NCI-H1417 (cell line): ENCODE results near the gene MCEMP1.
"Not testable (repeated sequence)": the region's sequence is repeated elsewhere in the genome, so short reads cannot be mapped to it uniquely, and the experiment has no call there.

Experiments used
- DNase-seq, 3 experiments: peaks; one replicate each; lab custom pipeline; 2025; lab: John Stamatoyannopoulos, UW

The MCEMP1 gene

DNA sequence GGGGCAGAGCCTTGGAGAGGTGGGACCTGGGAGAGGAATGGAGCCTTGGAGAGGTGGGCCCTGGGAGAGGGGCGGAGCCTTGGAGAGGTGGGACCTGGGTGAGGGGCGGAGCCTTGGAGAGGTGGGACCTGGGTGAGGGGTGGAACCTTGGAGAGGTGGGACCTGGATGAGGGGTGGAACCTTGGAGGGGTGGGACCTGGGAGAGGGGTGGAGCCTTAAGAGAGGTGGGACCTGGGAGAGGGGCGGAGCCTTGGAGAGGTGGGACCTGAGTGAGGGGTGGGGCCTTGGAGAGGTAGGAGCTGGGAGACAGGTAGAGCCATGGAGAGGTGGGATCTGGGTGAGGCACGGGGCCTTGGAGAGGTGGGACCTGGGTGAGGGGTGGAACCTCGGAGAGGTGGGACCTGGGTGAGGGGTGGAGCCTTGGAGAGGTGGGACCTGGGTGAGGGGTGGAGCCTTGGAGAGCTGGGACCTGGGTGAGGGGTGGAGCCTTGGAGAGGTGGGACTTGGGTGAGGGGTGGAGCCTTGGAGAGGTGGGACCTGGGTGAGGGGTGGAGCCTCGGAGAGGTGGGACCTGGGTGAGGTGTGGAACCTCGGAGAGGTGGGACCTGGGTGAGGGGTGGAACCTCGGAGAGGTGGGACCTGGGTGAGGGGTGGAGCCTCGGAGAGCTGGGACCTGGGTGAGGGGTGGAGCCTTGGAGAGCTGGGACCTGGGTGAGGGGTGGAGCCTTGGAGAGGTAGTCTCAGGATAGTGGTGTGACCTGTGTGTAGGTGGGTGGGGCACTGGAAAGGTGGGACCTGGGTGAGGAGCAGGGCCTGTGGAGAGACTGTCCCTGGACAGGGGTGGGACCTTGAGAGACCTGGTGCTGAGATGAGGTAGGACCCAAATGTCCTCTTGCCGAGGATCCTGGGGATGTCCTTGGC lies 33.0 kb upstream of the MCEMP1 start:
- not testable (repeated sequence) for DNase-seq

DNA sequence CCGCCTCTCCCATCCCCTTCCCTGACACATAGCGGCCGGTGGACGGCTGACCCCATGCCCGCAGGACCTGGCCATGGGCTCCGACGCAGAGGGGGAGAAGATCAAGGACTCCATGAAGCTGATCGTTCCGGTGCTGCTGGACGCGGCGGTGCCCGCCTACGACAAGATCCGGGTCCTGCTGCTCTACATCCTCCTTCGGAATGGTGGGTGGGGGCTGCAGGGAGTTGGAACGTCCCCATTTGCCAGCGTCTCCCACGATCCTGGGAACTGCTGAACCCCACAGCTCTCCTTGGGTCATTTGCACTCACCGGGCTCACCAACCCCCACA lies 32.4 kb upstream of the MCEMP1 start:
- DNase-seq = no peak

DNA sequence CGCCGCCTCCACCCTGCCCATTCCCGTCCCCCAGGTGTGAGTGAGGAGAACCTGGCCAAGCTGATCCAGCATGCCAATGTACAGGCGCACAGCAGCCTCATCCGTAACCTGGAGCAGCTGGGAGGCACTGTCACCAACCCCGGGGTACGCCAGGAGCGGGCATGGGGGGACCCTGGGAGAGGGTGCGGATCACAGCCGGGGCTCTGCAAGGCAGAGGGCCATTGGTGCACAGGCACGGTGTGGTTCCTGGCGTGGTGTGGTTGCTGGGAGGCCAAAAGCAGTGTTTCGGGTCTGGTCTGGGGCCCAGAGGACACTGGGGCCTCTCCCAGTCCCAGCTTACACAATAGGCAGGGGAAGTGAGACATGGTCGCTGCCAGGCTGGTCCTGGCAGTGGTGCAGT lies 31.7 kb upstream of the MCEMP1 start:
- no peak for DNase-seq

DNA sequence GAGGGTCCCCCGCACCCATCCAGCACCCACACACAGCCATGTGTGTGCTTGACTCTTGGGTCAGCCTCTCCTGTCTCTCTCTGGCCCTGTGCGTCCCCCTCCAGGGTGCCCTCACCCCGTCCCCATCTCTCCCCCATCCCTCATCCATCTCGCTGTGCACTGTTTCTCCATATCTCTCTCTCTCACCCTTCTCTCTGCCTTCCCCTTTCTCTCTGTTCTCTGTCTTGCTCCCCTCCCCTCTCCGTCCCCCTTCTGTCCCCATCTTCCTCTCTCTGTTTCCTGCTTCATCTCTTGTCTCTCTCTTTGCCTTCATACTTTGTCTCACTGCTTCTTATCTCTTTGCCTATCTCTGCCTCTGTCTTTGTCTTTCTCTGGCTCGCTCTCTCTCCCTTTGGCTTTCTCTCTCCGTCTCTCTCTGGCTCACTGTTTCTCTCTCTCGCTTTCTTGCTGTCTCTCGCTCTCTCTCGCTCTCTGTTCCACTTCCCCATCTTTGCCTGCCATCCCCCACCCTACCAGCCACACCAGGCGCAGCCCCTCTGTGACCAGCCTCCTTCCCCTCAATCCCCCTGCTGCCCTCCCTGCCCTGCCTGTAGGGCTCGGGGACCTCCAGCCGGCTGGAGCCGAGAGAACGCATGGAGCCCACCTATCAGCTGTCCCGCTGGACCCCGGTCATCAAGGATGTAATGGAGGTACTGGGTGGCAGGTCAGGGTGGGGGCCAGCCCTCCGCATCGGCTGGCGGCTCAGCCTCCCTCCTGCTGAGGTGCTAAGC lies 31.0 kb upstream of the MCEMP1 start:
- DNase-seq = no peak

DNA sequence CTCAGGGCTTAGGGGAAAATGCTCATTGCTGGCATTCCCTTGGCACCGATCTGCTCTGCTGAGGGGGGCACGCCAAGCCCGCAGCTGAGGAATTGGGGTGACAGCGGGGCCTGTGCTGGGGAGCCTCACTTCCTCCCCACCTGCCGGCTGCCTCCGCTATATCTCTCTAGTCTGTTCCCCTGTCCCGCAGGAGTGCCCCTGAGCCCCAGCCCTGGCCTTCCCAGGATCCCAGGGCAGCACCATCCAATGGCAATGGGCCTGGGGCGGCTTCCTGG lies 30.5 kb upstream of the MCEMP1 start:
- no peak for DNase-seq

DNA sequence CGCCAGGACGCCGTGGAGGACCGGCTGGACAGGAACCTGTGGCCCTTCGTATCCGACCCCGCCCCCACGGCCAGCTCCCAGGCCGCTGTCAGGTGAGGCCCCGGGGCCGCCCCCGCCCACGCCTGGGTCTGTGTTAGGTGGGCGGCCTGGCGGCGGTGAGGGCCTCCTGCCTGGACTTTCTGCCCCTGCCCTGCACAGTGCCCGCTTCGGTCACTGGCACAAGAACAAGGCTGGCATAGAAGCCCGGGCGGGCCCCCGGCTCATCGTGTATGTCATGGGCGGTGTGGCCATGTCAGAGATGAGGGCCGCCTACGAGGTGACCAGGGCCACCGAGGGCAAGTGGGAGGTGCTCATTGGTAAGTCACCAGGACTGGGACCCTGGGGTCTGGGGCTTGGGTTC lies 29.7 kb upstream of the MCEMP1 start:
- DNase-seq = no peak

DNA sequence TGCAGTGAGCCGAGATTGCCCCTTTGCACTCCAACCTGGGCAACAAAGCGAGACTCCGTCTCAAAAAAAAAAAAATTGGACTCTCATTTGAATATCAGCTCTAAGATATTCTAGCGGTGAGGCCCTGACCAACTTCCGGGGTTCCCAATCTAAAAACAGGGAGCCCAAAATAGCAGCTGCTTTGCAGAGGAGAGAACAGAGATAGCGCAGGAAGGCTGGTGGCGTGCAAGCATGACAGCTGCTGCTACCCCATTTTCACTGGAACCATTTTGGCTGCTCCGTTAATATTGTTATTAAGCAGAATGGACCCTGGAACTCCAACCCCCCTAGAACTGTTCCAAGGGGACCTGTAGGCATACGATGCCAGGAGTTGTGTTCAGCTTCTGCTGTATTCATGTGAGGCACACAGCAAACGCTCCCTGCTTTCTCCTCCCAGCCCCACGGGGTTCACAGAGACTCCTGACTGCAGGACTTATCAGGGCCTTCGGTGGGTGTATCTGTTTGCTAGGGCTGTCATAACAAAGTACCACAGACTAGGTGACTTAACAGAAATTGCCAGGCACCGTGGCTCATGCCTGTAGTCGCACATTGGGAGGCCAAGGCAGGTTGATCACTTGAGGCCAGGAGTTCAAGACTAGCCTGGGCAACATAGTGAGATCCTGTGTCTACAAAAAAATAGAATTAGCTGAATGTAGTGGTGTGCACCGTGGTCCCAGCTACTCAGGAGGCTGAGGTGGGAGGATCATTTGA lies 28.4 kb upstream of the MCEMP1 start:
- no peak for DNase-seq

DNA sequence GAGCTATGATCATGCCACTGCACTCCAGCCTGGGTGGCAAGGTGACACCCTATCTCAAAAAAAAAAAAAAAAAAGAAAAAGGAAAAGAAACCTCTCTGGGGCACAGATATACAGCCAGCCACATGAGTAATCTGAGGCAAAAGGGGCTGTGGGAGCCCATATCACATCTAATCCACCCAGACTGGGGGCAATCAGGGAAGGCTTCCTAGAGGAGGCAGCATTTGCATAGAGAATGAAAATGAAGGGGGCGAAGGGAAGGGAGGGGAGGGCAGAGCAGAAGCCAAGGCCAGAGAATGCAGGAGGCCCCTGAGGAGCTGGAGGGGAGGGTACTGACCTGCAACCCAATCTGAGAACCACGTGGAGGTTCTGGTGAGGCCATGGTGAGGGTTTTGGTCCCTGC lies 26.7 kb upstream of the MCEMP1 start:
- DNase-seq = no peak

DNA sequence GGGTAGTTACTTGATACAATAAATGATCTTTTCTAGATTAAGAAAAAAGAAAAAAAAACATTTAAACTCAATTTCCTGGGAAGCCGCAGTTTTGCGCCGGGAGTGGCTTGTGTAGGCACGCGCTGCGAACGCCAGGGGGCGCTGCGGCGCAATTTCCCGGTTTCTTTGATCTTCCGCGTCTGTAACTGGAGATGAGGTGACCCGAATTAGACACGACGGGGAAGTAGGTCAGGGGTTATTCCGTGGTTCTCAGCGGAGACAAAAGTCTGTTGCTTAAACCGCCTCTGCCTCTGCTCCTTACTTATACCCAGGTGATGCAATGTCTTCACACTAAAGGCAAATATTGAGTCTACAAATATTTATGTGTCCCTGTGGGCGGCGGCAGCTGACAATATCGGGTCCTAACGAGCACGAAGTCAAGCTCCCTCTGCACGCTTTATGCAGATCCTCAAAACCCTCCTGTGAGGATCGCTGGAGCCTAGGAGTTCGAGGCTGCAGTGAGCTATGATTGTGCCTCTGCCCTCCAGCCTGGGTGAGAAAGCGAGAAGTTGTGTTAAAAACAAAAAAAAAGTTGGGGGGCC lies 24.7 kb upstream of the MCEMP1 start:
- DNase-seq = peak; percentile 67 to 91 (median 80)

DNA sequence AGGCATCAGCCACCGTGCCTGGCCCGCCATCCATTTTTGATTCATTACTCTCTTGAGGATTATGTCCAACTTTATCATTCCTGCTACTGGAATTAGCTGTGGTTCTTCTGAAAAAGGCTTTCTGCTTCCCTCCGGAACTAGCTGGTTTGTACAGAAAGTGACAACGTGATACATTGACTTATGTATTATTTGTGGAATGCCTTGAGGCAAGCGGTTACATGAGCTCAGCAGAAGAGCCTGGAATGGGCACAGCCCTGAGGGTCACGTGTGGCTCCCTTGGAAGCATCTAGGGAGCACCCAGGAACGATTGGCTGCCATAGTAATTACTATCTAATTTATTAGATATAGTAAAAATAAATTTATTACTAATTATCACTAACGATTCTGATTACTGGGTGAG lies 22.5 kb upstream of the MCEMP1 start:
- DNase-seq = peak in 1 of 3 experiments; percentile 4

DNA sequence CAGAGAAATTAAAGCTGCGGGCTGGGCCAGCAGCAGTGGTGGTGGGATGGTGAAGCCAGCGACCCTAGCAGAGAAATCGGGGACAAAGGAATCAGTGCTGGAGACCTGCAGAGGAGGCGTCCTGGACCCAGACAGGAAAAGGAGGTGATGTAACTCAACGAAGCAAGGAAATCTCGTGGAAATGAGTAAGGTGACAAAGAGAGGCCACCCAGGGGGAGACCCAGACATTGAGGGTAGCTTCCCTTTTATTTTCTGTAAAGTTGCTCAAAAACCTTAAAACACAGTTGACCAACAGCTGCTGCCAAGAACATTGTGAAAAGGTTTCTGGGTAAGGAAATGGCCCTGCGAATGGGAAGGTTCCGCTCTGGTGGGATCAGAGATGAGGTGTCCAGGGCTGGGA lies 21.3 kb upstream of the MCEMP1 start:
- DNase-seq = no peak

DNA sequence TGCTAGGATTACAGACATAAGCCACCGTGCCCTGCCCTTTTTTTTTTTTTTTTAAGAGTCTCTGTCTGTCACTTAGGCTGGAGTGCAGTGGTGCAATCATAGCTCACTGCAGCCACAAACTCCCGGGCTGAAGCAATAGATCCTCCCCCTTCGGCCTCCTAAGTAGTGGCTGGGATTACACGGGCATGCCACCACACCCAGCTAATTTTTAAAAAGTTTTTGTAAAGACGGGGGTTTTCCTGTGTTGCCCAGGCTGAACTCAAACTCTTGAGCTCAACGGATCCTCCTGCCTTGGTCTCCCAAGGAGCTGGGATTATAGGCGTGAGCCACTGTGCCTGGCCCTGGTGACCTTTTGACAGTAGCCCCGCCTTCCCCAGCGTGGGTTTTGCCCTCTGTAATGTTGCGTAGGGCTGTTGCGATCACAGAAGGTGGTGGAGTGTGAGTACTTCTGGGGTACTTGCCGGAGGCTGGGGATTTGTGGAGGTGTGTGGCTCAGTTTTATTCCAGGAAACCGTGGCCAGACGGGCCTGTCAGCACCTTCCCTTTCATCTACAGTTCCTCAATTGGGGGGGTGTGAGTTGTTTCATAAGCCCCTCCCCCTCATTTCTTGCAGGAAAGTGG lies 19.6 kb upstream of the MCEMP1 start:
- no peak for DNase-seq

DNA sequence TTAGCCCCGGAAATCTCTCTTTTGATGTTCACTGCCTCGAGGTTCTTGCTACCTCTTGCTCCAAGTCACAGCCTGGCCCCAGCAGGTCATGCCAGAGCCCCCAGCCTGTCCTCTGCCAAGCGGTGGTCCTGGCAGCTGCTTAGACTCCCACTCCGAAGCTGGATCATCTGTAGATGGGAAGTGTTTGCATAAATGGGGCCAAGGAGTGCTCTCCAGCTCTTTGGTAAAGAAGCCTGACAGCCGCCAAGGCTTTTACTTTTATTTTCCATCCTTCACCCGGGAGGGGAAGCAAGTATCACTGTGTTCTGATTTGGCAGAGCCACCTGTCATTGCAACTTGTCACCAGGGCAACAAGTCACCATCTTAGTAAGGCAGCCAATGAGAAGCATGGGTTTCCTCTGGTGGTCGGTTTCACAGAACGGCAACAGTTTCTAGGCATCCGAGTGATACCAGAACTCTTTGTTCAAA lies 18.6 kb upstream of the MCEMP1 start:
- DNase-seq = peak in 2 of 3 experiments; percentile 23 to 76

DNA sequence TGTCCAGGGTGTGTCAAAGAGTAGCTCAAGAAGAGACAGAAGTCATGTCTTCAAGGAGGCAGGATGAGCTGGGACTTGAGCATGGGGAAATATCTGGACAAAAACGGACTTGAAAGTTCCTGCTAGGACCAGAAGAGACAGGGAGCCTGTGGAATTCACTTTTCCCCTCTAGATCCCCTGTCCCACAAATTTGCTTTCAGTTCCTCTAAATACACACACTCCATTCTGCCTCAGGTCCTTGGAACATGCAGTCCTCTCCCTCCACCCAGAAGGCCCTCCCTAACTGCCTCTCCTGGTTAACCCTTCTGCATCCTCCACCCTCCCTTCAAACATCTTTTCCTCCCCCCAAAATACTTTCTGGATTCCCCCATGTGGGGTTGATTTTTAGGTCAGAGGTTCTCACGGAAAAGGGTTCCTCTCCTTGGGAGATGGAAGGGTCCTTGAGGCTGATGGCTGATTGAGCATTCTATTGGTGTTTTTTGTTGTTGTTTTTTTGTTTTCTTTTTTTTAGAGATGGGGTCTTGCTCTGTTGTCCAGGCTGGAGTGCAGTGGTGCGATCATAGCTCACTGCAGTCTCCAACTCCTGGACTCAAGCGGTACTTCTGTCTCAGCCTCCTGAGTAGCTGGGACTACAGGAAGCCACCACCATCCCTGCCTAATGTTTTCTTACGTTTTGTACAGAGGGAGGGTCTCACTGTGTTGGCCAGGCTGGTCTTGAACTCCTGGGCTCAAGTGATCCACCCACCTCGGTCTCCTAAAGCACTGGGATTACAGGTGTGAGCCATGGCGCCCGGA lies 14.9 kb upstream of the MCEMP1 start:
- DNase-seq = no peak

DNA sequence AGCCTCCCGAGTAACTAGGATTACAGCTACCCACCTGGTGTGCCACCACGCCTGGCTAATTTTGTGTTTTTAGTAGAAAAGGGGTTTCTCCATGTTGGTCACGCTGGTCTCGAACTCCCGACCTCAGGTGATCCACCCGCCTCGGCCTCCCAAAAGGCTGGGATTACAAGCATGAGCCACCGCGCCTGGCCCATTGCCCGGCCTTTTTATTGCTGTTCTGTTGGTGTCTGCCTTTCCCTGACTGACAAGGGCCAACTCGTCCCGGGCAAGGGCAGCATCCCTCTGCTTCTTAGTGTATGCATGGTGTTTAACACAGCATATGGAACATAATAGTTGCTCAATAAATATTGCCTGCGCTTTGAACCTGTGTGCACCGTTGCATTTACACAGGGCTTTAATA lies 14.2 kb upstream of the MCEMP1 start:
- no peak for DNase-seq

DNA sequence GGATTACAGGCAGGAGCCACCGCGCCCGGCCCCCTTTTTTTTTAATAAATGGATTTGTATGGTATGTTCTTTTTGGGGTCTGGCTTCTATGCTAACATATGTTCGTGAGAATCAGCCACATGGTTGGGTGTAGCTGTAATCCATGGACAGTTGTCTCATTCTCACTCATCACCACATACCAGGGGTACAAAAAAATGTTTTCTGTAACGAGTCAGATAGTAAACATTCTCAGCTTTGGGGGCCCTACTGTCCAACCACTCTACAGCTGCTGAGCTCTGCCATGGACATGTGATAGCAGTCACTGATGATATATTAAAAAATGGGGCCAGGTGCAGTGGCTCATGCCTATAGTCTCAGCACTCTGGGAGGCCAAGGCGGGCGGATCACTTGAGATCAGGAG lies 13.2 kb upstream of the MCEMP1 start:
- no peak for DNase-seq

DNA sequence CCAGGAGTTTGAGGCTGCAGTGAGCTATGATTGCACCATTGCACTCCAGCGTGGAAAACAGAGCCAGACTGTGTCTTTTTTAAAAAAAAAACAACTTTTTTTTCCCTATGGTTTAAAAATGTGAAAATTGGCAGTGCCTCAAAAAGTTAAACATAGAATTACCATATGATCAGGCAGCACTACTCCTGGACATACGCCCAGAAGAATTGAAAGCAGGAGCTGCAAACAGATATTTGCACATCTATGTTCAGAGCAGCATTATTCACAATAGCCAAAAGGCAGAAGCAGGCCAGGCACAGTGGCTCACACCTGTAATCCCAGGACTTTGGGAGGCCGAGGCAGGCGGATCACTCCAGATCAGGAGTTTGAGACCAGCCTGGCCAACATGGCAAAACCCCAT lies 11.8 kb upstream of the MCEMP1 start:
- DNase-seq = no peak

DNA sequence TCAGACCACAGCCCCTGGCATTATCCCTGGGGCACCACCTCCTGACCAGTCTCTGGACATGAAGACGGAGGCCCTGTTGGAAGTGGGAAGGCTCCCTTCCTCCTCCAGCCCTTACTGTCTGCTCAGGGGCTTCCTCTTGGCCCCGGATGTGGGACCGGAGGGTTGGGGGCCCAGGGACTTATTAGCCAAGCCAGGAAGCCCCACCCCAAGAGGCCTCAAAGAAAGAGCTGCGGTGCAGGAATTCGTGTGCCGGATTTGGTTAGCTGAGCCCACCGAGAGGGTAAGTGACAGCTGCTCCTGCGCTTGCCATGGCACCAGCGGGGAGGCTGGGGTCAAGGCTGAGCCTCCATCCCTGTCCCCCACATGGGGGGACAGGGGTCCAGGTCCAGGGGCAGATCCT lies 8.0 kb upstream of the MCEMP1 start, which contains the start of gene RETN:
Gene RETN (plus strand): TSS at position 208 of the 400 bp plus-strand sequence. CDS start 278 bp downstream, outside the sequence.
- DNase-seq = no peak

DNA sequence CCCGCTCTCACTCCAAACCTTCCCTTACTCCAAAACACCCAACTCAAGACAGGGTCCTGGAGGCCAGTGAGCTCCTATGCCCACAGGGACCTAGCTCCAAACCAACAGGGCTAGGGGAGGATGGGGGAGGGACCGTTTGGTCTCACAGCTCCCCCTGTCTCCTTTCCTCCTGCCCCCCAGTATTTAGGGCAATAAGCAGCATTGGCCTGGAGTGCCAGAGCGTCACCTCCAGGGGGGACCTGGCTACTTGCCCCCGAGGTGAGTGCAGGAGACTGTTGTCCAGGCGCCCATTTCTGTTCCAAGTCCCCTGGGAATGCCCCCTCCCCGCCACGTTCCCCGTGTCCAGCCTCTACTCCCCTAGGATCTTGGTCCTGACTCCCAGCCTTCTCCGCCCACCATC lies 7.2 kb upstream of the MCEMP1 start:
- DNase-seq = no peak

DNA sequence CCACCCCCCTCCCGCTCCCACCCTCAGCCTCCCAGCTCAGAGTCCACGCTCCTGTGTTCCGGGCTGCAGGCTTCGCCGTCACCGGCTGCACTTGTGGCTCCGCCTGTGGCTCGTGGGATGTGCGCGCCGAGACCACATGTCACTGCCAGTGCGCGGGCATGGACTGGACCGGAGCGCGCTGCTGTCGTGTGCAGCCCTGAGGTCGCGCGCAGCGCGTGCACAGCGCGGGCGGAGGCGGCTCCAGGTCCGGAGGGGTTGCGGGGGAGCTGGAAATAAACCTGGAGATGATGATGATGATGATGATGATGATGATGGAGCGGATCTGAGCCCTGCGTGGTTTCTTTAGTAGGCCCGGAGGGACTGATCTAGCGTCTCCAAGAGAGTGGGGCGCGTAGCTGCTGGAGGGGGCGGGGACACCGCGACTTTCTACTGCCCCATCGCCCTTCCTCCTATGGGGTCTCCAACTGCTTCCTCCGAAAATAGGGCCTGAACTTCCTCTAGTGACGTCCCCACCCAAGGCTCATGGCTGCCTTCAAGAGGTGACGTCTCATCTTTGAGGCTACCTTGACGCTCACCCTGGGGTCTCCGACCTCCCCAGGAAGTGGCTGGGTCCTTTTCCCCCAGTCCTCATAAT lies 6.6 kb upstream of the MCEMP1 start:
- DNase-seq = peak in 2 of 3 experiments; percentile 24 to 42
